ENCODE data around the gene TJP2.

- TF ChIP-seq EZH2 (IDR thresholded peaks at IDR 0.05) (no peak), POLR2AphosphoS5 (IDR thresholded peaks at IDR 0.05; ENCODE audit: borderline replicate concordance, low read depth, low read length) (no peak), FOXP2 (optimal IDR thresholded peaks at IDR 0.05; ENCODE audit: control extremely low read depth, extremely low read length, insufficient read depth) (no peak)
Observed at GRCh38 chr9:69293156-69293555, 119.1 kb downstream of the TJP2 start.

Measured in SK-N-MC (cell line).